Karpas-422 (cell line): Measurements from ENCODE around the gene UGGT2. TPM values are rescaled to one million over a fixed set of nuclear protein-coding genes. Genes with fewer than 3 reads are reported as not detected.
"Not testable (repeated sequence)": the region's sequence is repeated elsewhere in the genome, so short reads cannot be mapped to it uniquely, and the experiment has no call there.

Experiments
- DNase-seq: peaks from one replicate; pipeline ENCODE4 v3.0.0-alpha.2; 2015
- H2AFZ ChIP-seq: fragments of 200-600 bp; sonication (generic); 2 replicates; pipeline ENCODE4 v1.6.1; 2014; ENCODE audit warnings: antibody characterized with exemption, low read length, mixed read lengths
- H3K27ac ChIP-seq: fragments of 200-600 bp; sonication (generic); 2 replicates; pipeline ENCODE4 v1.5.1; 2014; ENCODE audit warnings: mild to moderate bottlenecking, low read length, moderate library complexity
- H3K27me3 ChIP-seq: fragments of 200-600 bp; sonication (generic); 2 replicates; pipeline ENCODE4 v1.6.1; 2014; ENCODE audit warnings: low read length, mixed read lengths
- H3K36me3 ChIP-seq: fragments of 200-600 bp; sonication (generic); 2 replicates; pipeline ENCODE4 v1.6.1; 2014; ENCODE audit warnings: low read length, mixed read lengths; ENCODE audit not compliant: insufficient read depth
- H3K4me1 ChIP-seq: fragments of 200-600 bp; sonication (generic); 2 replicates; pipeline ENCODE4 v1.6.1; 2014; ENCODE audit warnings: mild to moderate bottlenecking, low read length, mixed read lengths
- H3K4me2 ChIP-seq: fragments of 200-600 bp; sonication (generic); 2 replicates; pipeline ENCODE4 v1.6.1; 2014; ENCODE audit warnings: low read length, low read depth, mild to moderate bottlenecking; ENCODE audit not compliant: poor library complexity, severe bottlenecking
- H3K4me3 ChIP-seq: fragments of 200-600 bp; sonication (generic); 2 replicates; pipeline ENCODE4 v1.5.1; 2014; ENCODE audit warnings: mild to moderate bottlenecking, antibody characterized with exemption, low read length, mixed read lengths
- H3K79me2 ChIP-seq: fragments of 200-600 bp; sonication (generic); 2 replicates; pipeline ENCODE4 v1.6.1; 2014; ENCODE audit warnings: mild to moderate bottlenecking, low read length, mixed read lengths
- H3K9ac ChIP-seq: fragments of 200-600 bp; sonication (generic); 2 replicates; pipeline ENCODE4 v1.6.0; 2014; ENCODE audit warnings: low read length
- H3K9me2 ChIP-seq: fragments of 200-600 bp; sonication (generic), shearing (Covaris generic); replicated peaks from 2 replicates; pipeline ENCODE4 v1.6.0; 2014; ENCODE audit warnings: mild to moderate bottlenecking, low read length, moderate library complexity; ENCODE audit not compliant: insufficient read depth
- H3K9me3 ChIP-seq: fragments of 300-700, 200-600 bp; sonication (generic); 2 replicates; pipeline ENCODE4 v1.6.1; 2014; ENCODE audit warnings: low read length, mixed read lengths
- H4K20me1 ChIP-seq: fragments of 200-600 bp; sonication (generic); 2 replicates; pipeline ENCODE4 v1.6.1; 2014; ENCODE audit warnings: mild to moderate bottlenecking, antibody characterized with exemption, low read length, low read depth; ENCODE audit not compliant: insufficient read depth
- total RNA-seq: library from RNA; depleted of rRNA; stranded (reverse); fragments of >200 nt; shearing (Covaris generic); gene quantifications from 2 replicates; pipeline ENCODE4 v1.2.3, GENCODE V29; 2014; ENCODE audit warnings: low replicate concordance

UGGT2 gene
- total RNA-seq, 1 experiment from 2014 or later: 73.1 TPM

DNA sequence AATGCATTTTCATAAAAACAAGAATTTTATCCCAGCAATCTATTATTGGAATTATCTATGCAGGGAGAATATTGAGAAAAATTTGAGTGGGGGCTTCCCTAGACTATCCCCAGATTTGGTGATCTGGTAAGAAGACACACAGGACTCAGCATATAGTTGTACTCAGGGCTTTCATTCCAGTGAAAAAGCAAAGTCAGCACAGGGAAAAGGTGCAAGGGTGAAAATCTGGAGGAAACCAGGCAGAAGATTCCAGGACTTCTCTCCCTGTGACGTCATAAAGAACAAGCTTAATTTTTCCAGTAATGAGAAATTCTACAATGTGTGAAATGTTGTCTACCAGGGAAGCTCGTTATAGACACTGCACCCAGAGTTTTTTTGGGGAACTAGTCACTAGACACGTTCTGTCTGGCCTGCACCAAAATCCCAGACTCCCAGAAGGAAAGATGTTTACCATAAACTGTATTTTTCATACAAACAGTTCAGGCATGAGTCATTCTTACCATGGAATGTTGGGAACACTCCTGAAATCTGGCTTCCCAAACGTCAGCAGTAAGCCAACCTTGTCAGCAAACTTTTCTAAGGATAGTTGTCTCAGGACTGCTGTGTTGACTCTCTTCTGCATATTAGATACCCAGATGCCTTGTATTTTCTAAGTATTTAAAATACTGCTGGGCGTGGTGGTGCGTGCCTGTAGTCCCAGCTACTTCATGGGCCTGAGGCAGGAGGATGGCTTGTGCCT lies 268.9 kb downstream of the UGGT2 start:
- Histone ChIP-seq H3K9me2 (no peaks in the 10 kb centered on the region), H3K79me2 (peaks cover 25% of the 10 kb centered on the region), H3K9ac (no peak overlapping the region), H3K27me3 (no peaks in the 10 kb centered on the region), H3K27ac (no peak overlapping the region), H2AFZ (no peak overlapping the region), H3K9me3 (no peaks in the 10 kb centered on the region), H3K4me1 (no peaks in the 10 kb centered on the region), H4K20me1 (no peaks in the 10 kb centered on the region), H3K4me2 (no peak overlapping the region), H3K36me3 (peaks cover 21% of the 10 kb centered on the region), H3K4me3 (no peak overlapping the region)
- no peak for DNase-seq

DNA sequence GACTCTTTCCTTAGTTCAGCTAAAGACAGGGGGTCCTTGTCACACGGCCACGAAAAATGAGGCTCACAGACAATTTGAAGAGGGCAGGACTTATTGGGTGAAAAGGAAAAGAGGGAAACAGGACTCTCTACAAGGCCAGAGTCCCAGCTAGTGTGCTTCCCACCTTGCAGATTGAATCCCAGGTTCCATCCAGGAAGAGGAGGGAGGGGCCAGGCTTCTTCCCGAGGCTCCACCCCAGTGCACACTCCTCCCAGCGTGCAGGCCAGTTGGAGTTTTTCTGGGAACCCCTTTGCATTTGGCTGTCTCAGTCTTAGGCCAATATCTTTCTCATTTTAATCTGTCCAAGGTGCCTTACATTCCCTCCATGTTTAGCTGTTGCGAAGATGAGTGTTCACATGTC lies 269.5 kb downstream of the UGGT2 start:
- Histone ChIP-seq H3K36me3 (peaks cover 20% of the 10 kb centered on the region), H3K27ac (no peak overlapping the region), H4K20me1 (no peaks in the 10 kb centered on the region), H3K4me1 (no peaks in the 10 kb centered on the region), H3K9me3 (no peaks in the 10 kb centered on the region), H3K79me2 (peaks cover 25% of the 10 kb centered on the region), H3K4me2 (no peak overlapping the region), H3K4me3 (no peak overlapping the region), H3K27me3 (no peaks in the 10 kb centered on the region), H3K9me2 (no peaks in the 10 kb centered on the region), H3K9ac (no peak overlapping the region), H2AFZ (no peak overlapping the region)
- no peak for DNase-seq

GRCh38 chr13:95781940-95782339 lies 271.3 kb downstream of the UGGT2 start:
- not testable (repeated sequence) for DNase-seq, H2AFZ ChIP-seq, H3K9me2 ChIP-seq, H3K9me3 ChIP-seq, H4K20me1 ChIP-seq, H3K9ac ChIP-seq, H3K27ac ChIP-seq, H3K4me3 ChIP-seq, H3K4me2 ChIP-seq, H3K27me3 ChIP-seq, H3K4me1 ChIP-seq
- peaks cover 26% of the 10 kb centered on the region for H3K79me2 ChIP-seq
- peaks cover 13% of the 10 kb centered on the region for H3K36me3 ChIP-seq

GRCh38 chr13:95781016-95781415 lies 272.2 kb downstream of the UGGT2 start:
- H3K4me1 ChIP-seq: no peaks in the 10 kb centered on the region
- H3K4me3 ChIP-seq: no peak overlapping the region
- no peak for DNase-seq
- H3K9me3 ChIP-seq: no peaks in the 10 kb centered on the region
- no peaks in the 10 kb centered on the region for H3K9me2 ChIP-seq
- H3K36me3 ChIP-seq: peaks cover 9% of the 10 kb centered on the region
- no peak overlapping the region for H3K9ac ChIP-seq
- H4K20me1 ChIP-seq: no peaks in the 10 kb centered on the region
- no peak overlapping the region for H3K4me2 ChIP-seq
- no peak overlapping the region for H3K27ac ChIP-seq
- peaks cover 34% of the 10 kb centered on the region for H3K79me2 ChIP-seq
- H2AFZ ChIP-seq: no peak overlapping the region
- H3K27me3 ChIP-seq: no peaks in the 10 kb centered on the region

- no peak overlapping the region for H3K27ac ChIP-seq
- no peaks in the 10 kb centered on the region for H3K9me3 ChIP-seq
- H3K4me1 ChIP-seq: no peaks in the 10 kb centered on the region
- H3K36me3 ChIP-seq: peaks cover 8% of the 10 kb centered on the region
- H3K9me2 ChIP-seq: no peaks in the 10 kb centered on the region
- no peaks in the 10 kb centered on the region for H3K27me3 ChIP-seq
- H3K4me2 ChIP-seq: no peak overlapping the region
- H3K4me3 ChIP-seq: no peak overlapping the region
- DNase-seq: no peak
- H3K9ac ChIP-seq: no peak overlapping the region
- no peaks in the 10 kb centered on the region for H4K20me1 ChIP-seq
- H2AFZ ChIP-seq: no peak overlapping the region
- H3K79me2 ChIP-seq: peaks cover 36% of the 10 kb centered on the region
Measured at GRCh38 chr13:95779522-95779921, 273.7 kb downstream of the UGGT2 start.

DNA sequence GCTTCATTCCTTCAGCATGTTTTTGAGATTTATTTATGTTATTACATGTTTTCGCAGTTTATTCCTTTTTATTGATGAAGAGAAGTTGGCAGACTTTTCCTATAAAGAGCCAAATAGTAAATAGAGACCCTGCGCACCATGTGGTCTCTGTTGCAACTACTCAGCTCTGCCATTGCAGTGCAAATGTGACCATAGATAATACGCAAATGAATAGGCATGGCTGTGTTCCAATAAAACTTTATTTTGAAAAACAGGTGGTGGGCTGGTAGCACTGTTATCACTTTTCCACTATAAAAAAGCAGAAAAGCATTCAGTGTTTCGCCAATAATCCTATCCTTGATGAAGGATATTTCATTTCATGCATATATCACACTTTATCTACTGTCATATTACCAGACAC lies 281.3 kb downstream of the UGGT2 start:
- no peak overlapping the region for H3K4me2 ChIP-seq
- no peaks in the 10 kb centered on the region for H3K4me1 ChIP-seq
- H3K36me3 ChIP-seq: no peaks in the 10 kb centered on the region
- H3K9me3 ChIP-seq: no peaks in the 10 kb centered on the region
- H3K9me2 ChIP-seq: no peaks in the 10 kb centered on the region
- no peak overlapping the region for H3K27ac ChIP-seq
- H3K9ac ChIP-seq: no peak overlapping the region
- H4K20me1 ChIP-seq: no peaks in the 10 kb centered on the region
- no peak overlapping the region for H3K4me3 ChIP-seq
- no peaks in the 10 kb centered on the region for H3K27me3 ChIP-seq
- peaks cover 11% of the 10 kb centered on the region for H3K79me2 ChIP-seq
- no peak for DNase-seq
- H2AFZ ChIP-seq: no peak overlapping the region

- no peak overlapping the region for H3K27ac ChIP-seq
- H3K36me3 ChIP-seq: peaks cover 10% of the 10 kb centered on the region; the same call in 1 of the 2 replicates
- H3K9me3 ChIP-seq: no peaks in the 10 kb centered on the region
- H3K79me2 ChIP-seq: peaks cover 5% of the 10 kb centered on the region; the same call in 1 of the 2 replicates
- no peaks in the 10 kb centered on the region for H3K9me2 ChIP-seq
- H3K27me3 ChIP-seq: no peaks in the 10 kb centered on the region
- no peak overlapping the region for H2AFZ ChIP-seq
- no peaks in the 10 kb centered on the region for H4K20me1 ChIP-seq
- no peak overlapping the region for H3K9ac ChIP-seq
- DNase-seq: no peak
- no peak overlapping the region for H3K4me2 ChIP-seq
- no peaks in the 10 kb centered on the region for H3K4me1 ChIP-seq
- no peak overlapping the region for H3K4me3 ChIP-seq
Measured at GRCh38 chr13:95763601-95764000, 289.6 kb downstream of the UGGT2 start.

DNA sequence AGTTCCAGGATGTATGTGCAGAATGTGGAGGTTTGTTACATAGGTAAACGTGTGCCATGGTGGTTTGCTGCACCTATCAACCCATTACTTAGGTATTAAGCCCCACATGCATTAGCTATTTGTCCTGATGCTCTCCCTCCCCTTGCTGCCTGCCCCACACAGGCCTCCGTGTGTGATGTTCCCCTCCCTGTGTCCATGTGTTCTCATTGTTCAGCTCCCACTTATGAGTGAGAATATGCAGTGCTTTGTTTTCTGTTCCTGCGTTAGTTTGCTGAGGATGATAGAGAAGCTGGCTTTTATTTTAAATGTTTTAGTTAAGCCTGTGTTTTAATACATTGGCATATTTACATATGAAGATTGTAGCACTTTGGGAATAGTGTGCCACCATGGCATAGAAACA lies 290.6 kb downstream of the UGGT2 start:
- H3K4me3 ChIP-seq, H4K20me1 ChIP-seq, DNase-seq, H3K27me3 ChIP-seq, H3K36me3 ChIP-seq, H3K9me2 ChIP-seq, H2AFZ ChIP-seq, H3K9ac ChIP-seq, H3K4me1 ChIP-seq, H3K9me3 ChIP-seq, H3K4me2 ChIP-seq, H3K79me2 ChIP-seq, H3K27ac ChIP-seq: not testable (repeated sequence)
